PC-9 (cell line): ENCODE measurements around the gene TCEA2. TPM values are rescaled to one million over a fixed set of nuclear protein-coding genes. Genes with fewer than 3 reads are reported as not detected.

ENCODE experiments used
- BruUV-seq: library from RNA; stranded (reverse); fragments of 400-500 nt; replicated peaks from 2 replicates; lab custom pipeline; 2021; lab: Mats Ljungman, UMichigan
- CTCF ChIA-PET: fragments of 300-600 bp; sonication (Branson Sonifier 250); formaldehyde crosslinking; loops from one replicate; lab custom pipeline; 2022; ENCODE audit warnings: antibody characterized with exemption; lab: Charles Lee
- POLR2A ChIA-PET: fragments of 300-600 bp; sonication (Branson Sonifier 250); formaldehyde crosslinking; loops from one replicate; lab custom pipeline; 2022; ENCODE audit warnings: antibody characterized with exemption; ENCODE audit not compliant: unreplicated experiment; lab: Charles Lee
- DNase-seq, 2 experiments: peaks; one replicate each; pipeline versions ENCODE4 v3.0.0 to v3.0.0-alpha.2; 2015 to 2022; ENCODE audit warnings: mixed read lengths in 1 of 2
- H2AFZ ChIP-seq: fragments of 200-600 bp; sonication (generic); 2 replicates; pipeline ENCODE4 v1.8.1; 2017; ENCODE audit warnings: antibody characterized with exemption
- H3F3A ChIP-seq: fragments of 200-600 bp; sonication (generic); 2 replicates; pipeline ENCODE4 v1.8.1; 2017; ENCODE audit warnings: antibody characterized with exemption, mild to moderate bottlenecking, low read depth; ENCODE audit not compliant: insufficient read depth
- H3K27ac ChIP-seq: fragments of 200-600 bp; sonication (generic); 2 replicates; pipeline ENCODE4 v1.6.1; 2016; ENCODE audit warnings: mixed run types
- H3K27me3 ChIP-seq: fragments of 200-600 bp; sonication (generic); 2 replicates; pipeline ENCODE4 v1.6.1; 2016; ENCODE audit warnings: low read depth, mixed run types; ENCODE audit not compliant: insufficient read depth
- H3K36me3 ChIP-seq: fragments of 200-600 bp; sonication (generic); 2 replicates; pipeline ENCODE4 v1.6.1; 2016; ENCODE audit warnings: low read depth, mixed run types
- H3K4me1 ChIP-seq: fragments of 200-600 bp; sonication (generic); replicated peaks from 2 replicates; pipeline ENCODE4 v1.6.1; 2016; ENCODE audit warnings: mixed run types; ENCODE audit not compliant: insufficient read depth
- H3K4me2 ChIP-seq: fragments of 200-600 bp; sonication (generic); 2 replicates; pipeline ENCODE4 v1.6.1; 2017; ENCODE audit warnings: mixed run types
- H3K4me3 ChIP-seq: fragments of 200-600 bp; sonication (generic); 2 replicates; pipeline ENCODE4 v1.6.1; 2016; ENCODE audit warnings: mixed run types
- H3K79me2 ChIP-seq: fragments of 200-600 bp; sonication (generic); 2 replicates; pipeline ENCODE4 v1.6.1; 2017; ENCODE audit warnings: low read depth, mixed run types
- H3K9me2 ChIP-seq: fragments of 200-600 bp; sonication (generic); 2 replicates; pipeline ENCODE4 v1.8.1; 2017; ENCODE audit warnings: mild to moderate bottlenecking; ENCODE audit not compliant: insufficient read depth
- H3K9me3 ChIP-seq: fragments of 200-600 bp; sonication (generic); 2 replicates; pipeline ENCODE4 v1.8.1; 2016; ENCODE audit warnings: low read depth; ENCODE audit not compliant: insufficient read depth
- H4K20me1 ChIP-seq: fragments of 200-600 bp; sonication (generic); 2 replicates; pipeline ENCODE4 v1.8.1; 2017; ENCODE audit not compliant: insufficient read depth
- CTCF ChIP-seq: fragments of 200-600 bp; sonication (generic); conservative IDR thresholded peaks from 2 replicates; pipeline ENCODE4 v1.6.1; 2017; ENCODE audit warnings: mixed run types, antibody characterized with exemption, mild to moderate bottlenecking, moderate library complexity
- EZH2 ChIP-seq: fragments of 200-600 bp; sonication (generic); IDR thresholded peaks from 2 replicates; pipeline ENCODE4 v1.8.0; 2017; ENCODE audit warnings: antibody characterized with exemption, low read depth
- intact Hi-C: fragments of 100-400 bp; cut with micrococcal nuclease; formaldehyde crosslinking; loops from one replicate; pipeline ENCODE4 v1.10.0; 2022; ENCODE audit not compliant: unreplicated experiment
- total RNA-seq: library from RNA; stranded (reverse); gene quantifications from 2 replicates; pipeline ENCODE4 v1.2.3, GENCODE V29; 2021

Gene TCEA2
- total RNA-seq, 1 experiment from 2014 or later: 100 TPM

- Histone ChIP-seq H3K4me1 (no peaks in the 10 kb centered on the region), H3F3A (no peaks in the 10 kb centered on the region), H2AFZ (no peak overlapping the region), H3K27me3 (peaks cover 88% of the 10 kb centered on the region), H3K9me3 (no peaks in the 10 kb centered on the region), H3K4me3 (no peak overlapping the region), H4K20me1 (no peaks in the 10 kb centered on the region), H3K4me2 (no peak overlapping the region), H3K36me3 (no peaks in the 10 kb centered on the region), H3K9me2 (no peaks in the 10 kb centered on the region), H3K79me2 (no peaks in the 10 kb centered on the region), H3K27ac (no peak overlapping the region)
- TF ChIP-seq CTCF (no peak), EZH2 (no peak)
- intact Hi-C loops: no loop called here
- no TSS peak for BruUV-seq
- ChIA-PET POLR2A (no interaction called here), CTCF (no interaction called here)
- DNase-seq: peak in 1 of 2 experiments; percentile 13
Observed at GRCh38 chr20:64111841-64112641, 49.0 kb downstream of the TCEA2 start.

GRCh38 chr20:64112691-64113443 lies 49.9 kb downstream of the TCEA2 start:
- H3K9me2 ChIP-seq: no peaks in the 10 kb centered on the region
- H3K4me3 ChIP-seq: no peak overlapping the region
- no peaks in the 10 kb centered on the region for H3K36me3 ChIP-seq
- intact Hi-C loops: no loop called here
- no peaks in the 10 kb centered on the region for H3K9me3 ChIP-seq
- H2AFZ ChIP-seq: no peak overlapping the region
- no peaks in the 10 kb centered on the region for H3K4me1 ChIP-seq
- peaks cover 80% of the 10 kb centered on the region for H3K27me3 ChIP-seq
- no peak overlapping the region for H3K4me2 ChIP-seq
- no peaks in the 10 kb centered on the region for H3F3A ChIP-seq
- no peaks in the 10 kb centered on the region for H4K20me1 ChIP-seq
- BruUV-seq: no TSS peak
- H3K79me2 ChIP-seq: no peaks in the 10 kb centered on the region
- POLR2A ChIA-PET: no interaction called here
- TF ChIP-seq CTCF: no peak
- no peak for TF ChIP-seq EZH2
- CTCF ChIA-PET: no interaction called here
- DNase-seq: peak in 1 of 2 experiments; percentile 35
- H3K27ac ChIP-seq: no peak overlapping the region

GRCh38 chr20:64113444-64113775 lies 50.4 kb downstream of the TCEA2 start:
- Histone ChIP-seq H3K36me3 (no peaks in the 10 kb centered on the region), H3K4me2 (no peak overlapping the region), H3K27ac (no peak overlapping the region), H3K27me3 (peaks cover 74% of the 10 kb centered on the region), H4K20me1 (no peaks in the 10 kb centered on the region), H3K4me1 (no peaks in the 10 kb centered on the region), H3K79me2 (no peaks in the 10 kb centered on the region), H3K9me3 (no peaks in the 10 kb centered on the region), H3K4me3 (no peak overlapping the region), H3F3A (no peaks in the 10 kb centered on the region), H2AFZ (no peak overlapping the region), H3K9me2 (no peaks in the 10 kb centered on the region)
- no peak for DNase-seq
- POLR2A ChIA-PET: no interaction called here
- CTCF ChIA-PET: no interaction called here
- TF ChIP-seq CTCF: no peak
- TF ChIP-seq EZH2: no peak
- intact Hi-C loops: no loop called here
- no TSS peak for BruUV-seq
